ENCODE results near the gene DDX20.

The DDX20 gene

DNA sequence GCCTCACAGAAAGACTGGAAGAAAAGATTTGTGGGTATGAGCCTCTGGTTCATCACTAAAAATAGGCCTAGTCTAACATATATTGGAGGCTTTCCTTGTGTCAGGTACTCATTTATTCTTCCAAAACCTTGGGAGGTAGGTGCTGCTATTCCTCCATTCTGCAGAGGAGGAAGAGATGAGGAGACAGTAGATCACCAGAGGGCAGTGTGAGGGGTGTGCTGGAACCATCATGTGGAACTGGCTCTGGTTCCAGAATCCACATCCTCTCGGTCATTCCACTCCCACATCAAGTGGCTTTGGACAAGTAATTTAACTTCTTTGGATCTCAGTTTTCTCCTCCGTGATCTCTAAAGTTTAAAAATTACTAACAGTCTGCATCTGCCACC is 9.1 kb upstream of the DDX20 start:
- in situ Hi-C loops (cut with MboI; ENCODE audit: low sequenced_read_pairs) = no loop called here

DNA sequence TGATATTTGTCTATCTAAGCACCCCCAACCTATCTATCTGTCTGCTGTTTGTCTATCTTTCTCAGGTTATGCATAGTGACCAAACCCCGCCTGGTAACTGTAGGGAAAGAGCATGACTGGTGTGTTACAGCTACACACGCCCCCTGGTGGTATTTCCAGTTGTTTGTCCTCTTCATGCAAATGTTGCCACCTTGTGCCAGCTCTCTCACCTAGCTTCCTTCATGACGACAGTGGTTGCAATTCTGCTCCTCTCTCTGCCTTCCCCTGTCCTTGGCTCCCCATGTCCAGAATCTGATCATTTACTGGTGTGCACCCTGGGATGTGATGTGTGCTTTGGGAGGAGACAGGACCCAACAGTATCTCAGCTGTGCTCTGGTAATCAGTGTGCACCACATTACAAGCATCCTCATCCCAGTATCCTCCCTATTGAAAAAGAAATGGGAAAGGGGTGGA is 8.4 kb upstream of the DDX20 start:
- in situ Hi-C loops (cut with MboI; ENCODE audit: low sequenced_read_pairs) = no loop called here

DNA sequence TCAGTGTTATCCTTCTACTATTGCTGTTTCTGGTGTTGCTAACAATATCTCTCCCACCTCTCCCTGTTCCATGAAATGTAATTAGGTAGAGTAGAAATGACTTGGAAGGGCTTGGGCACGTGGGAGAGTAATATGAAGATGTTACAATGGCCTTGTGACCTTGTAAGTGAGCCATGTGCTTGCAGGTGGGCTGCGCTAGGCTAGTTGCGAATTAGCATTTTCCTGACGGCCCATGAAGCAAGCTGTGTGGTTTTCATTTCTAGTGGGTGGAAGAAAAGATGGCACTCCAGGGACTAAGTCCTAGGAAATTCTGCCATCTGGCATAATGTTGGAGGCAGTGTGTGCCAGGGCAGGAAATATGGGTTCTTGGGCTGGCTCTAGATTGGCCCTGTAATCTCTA is 7.8 kb upstream of the DDX20 start:
- in situ Hi-C loops (cut with MboI; ENCODE audit: low sequenced_read_pairs) = no loop called here

DNA sequence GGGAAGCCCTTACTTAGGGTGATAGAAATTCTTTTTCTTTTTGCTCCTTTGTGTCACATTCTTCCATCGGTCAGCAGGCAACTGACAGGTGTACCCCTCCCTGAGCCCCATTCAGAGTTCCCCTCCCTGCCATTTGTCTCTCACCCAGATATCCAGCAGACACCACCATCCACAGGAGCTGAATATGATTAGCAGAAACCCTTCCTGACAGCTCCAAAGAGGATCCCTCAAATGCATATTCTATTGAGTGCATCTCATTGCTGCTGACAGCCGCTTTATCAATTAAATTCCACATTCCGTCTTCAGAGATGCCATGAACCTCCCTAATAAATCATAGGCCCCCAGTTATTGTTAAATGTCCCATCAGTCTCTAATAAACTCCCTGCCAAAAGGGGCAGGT is 6.1 kb upstream of the DDX20 start:
- in situ Hi-C loops (cut with MboI; ENCODE audit: low sequenced_read_pairs) = no loop called here

DNA sequence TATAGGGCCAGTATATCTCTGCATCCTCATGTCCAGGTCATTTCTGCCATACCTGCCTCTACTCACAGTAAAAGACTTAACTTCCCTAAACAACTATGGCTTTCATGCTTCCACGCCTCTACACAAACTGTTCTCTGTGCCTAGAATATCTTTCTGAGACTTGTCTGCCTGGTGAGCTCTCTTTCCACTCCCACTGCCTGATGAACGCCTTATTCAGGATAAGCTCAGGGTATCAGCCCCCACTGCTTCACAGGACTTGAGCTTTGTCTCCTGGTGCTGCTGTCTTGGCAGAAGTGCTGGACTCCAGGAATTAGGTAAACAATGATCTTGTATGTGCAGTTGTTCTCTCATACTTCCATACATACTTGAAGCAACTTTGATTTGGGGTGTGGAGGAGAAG is 4.8 kb upstream of the DDX20 start:
- in situ Hi-C loops (cut with MboI; ENCODE audit: low sequenced_read_pairs) = no loop called here

DNA sequence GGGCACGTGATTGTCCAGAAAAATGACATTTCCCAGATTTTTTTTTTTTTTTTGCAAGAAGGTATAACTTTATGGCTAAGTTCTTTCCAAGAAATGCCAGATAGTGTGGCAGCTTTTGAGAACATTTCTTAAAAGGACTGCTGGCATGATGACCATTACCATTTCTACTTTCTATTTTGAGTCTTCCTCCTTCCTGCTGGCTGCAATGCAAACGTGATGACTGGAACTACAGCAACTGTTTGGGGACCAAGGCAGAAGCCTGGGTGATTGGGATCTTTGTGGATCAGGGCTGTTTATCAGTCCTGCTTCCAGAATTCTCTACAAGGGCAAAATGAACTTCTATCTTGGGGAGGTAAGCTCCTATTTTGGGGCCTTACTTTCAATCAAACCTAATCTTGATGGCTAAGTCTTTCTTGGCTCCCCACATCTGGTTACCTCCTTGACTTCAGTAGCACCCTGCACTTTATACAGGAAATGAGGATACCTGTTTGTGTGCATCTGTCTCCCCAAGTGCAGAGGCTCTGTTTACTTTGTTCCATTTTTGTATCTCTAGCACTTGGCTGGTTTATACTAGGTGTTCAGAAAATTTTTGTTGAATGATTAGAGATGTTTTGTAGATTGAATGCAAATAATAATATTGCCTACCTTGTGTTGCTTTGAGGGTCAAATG is 3.7 kb upstream of the DDX20 start:
- in situ Hi-C loops (cut with MboI; ENCODE audit: low sequenced_read_pairs) = no loop called here

DNA sequence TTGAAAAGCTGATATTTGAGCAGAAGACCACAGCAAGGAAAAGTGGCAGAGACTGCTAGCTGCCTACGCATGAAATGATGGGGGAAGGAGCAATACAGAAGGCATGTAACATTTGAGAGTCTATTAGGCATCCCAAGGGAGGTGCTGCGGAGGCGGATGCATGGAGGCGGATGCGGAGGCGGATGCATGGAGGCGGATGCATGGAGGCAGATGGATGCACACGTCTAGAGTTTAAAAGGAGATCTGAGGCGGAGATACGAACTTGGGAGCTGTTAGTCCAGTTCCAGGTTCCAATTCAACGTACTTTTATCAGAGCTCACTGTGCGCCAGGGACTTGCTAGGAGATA is 744 bp upstream of the DDX20 start:
- in situ Hi-C loops (cut with MboI; ENCODE audit: low sequenced_read_pairs) = no loop called here

DNA sequence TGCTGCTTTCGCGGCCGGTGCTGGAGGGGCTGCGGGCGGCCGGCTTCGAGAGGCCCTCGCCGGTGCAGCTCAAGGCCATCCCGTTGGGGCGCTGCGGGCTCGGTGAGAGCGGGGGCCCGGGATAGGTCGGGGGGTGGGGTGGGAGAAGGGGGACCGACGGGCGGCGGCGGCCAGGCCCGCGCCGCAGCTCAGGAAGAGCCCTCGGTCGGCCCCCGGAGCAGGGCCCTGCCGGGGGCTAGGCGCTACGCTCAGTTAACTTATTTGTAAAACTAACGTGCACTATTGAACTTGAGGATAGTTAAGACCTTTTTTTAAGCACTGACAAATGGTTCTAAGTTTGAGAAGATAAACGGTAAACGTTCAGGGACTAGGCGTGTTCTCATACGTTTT is 418 bp downstream of the DDX20 start:
- in situ Hi-C loops (cut with MboI; ENCODE audit: low sequenced_read_pairs) = no loop called here

DNA sequence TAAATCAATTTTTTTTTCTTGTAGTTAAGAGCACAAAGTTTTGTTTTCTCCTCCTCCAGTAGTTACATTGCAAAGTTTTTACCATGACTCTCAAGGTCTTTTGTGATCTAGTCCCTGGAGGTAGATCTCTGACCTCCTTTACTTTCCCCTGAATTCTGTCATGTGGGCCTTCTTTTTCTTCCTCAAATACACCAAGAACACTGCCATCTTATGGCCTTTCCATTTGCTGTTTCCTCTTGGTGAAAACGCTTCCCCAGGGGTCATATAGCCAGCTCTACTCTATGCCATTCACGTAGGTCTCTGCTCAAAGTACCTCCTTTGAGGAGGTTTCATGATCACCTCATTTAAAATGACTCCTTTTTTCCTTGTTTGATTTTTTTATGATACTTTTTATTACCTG is 2.7 kb downstream of the DDX20 start:
- in situ Hi-C loops (cut with MboI; ENCODE audit: low sequenced_read_pairs) = no loop called here

DNA sequence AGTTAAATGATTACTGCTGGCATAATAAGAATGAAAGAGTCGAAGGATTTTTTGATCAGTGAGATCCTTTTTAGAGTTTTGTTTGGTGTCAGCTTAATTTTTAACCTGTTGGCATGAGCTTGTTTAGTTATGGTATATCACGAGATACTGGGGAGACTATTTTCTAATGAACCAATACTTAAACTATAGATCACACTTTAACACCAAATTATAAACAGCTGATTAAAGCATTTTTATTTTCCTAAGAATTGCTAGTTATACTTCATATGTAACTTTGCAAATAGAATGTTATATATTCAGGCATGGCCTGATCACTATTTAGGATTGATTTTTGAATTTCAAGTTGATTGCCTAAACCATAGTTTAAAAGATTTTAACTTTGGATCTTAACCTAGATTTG is 6.0 kb downstream of the DDX20 start:
- in situ Hi-C loops (cut with MboI; ENCODE audit: low sequenced_read_pairs) = no loop called here

DNA sequence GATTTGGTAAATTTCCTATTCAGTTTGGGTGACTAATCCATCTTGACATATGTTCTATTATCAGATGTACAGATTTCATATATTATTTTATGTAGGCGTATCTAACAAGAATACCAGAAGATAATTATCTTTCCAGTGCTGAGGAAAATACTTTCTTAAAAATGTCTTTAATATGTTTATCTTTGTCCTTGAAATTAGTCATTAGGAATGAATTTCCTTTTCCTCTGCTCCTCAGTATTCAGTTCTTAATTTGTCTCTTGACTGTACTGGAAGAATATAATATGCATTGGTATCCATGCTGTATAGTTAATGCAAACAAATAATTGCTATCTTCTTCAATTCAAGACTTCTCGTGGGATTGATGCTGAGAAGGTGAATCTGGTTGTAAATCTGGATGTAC is 6.6 kb downstream of the DDX20 start:
- in situ Hi-C loops (cut with MboI; ENCODE audit: low sequenced_read_pairs) = no loop called here

DNA sequence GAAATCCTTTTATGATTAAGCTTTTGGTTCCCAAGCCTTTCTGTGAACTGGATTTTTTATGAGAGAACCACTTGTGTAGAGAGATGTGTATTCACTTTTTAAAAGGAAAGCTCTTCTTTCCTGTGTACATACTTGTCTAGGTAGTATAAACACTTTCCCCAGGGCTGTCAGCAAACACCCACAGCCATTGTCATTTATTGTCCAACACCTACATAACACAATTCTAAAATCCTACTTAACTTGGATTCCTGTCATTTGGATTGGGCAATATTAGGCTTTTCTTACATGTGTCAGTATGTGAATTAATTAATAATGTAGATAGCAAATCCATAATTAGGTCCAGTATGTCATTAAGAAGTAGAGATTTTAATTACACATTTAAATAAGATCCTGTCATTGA is 12.3 kb downstream of the DDX20 start:
- in situ Hi-C loops (cut with MboI; ENCODE audit: low sequenced_read_pairs) = no loop called here

DNA sequence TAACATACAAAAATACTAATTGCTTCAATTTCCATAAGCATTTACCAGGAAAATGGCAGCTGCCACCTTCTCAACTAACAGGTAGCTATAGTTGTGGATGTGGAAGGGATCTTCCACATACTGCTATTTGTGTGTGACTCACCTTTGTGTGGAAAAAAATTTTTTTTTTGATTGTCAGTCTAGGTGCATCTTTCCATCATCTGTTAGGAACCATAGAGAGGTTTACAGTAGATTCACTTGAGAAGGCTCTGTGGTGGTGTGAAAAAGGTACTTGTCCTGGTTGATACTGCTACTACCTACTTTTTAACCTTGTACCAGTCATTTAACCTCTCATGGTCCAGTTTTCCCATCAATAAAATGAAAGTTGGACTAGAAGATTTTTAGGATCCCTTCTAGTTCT is 12.9 kb downstream of the DDX20 start:
- in situ Hi-C loops (cut with MboI; ENCODE audit: low sequenced_read_pairs) = no loop called here

DNA sequence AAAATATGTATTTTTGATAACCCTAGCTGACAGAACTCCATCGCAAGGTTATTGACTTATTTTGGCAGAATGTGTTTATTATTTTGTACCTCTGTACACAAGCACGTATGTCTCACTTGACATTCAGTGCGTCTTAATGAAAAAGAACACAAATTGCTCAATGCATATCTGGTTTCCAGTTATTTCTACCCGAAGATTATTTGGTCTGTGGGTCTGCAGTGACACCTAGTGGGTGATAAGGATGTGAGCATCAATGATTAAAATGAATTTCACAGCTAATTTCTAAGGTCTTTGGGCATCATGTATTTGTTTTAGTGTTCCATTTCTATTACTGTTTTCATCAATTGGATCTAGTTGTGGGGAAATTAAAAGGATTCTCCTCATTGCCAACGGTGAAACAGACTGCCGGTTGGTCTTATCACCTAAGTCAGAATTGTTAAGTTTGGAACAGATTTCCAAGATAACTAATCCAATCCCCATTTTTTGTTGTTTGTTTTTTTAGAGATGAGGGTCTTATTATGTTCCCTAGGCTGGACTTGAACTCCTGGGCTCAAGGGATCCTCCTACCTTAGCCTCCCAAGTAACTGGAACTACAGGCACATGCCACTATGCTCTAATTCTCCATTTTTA is 13.9 kb downstream of the DDX20 start:
- in situ Hi-C loops (cut with MboI; ENCODE audit: low sequenced_read_pairs) = loop anchor here (10.0 kb wide), 1 partner anchor 545 kb away; the partner anchor contains the start of gene CHI3L2

DNA sequence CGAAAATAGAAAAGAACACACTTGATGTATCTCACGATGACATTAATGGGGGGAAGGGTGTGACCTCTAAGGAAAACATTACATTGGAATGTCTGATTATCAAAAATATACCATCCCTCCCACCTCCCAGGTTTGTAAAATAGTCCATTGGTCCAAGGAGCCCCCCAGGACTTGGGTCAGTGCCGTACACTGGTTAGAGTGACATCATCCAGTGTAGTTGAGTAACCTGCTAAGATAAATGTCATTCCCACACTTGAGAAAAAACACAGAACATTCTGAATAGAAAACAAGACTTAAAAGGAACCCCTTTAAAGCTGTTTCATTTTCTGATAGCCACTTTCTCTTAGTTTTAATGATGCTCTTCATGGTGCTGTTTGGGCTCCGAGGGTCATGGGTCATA is 15.2 kb downstream of the DDX20 start:
- in situ Hi-C loops (cut with MboI; ENCODE audit: low sequenced_read_pairs) = loop anchor here (10.0 kb wide), 1 partner anchor 546 kb away; the partner anchor contains the start of gene CHI3L2

DNA sequence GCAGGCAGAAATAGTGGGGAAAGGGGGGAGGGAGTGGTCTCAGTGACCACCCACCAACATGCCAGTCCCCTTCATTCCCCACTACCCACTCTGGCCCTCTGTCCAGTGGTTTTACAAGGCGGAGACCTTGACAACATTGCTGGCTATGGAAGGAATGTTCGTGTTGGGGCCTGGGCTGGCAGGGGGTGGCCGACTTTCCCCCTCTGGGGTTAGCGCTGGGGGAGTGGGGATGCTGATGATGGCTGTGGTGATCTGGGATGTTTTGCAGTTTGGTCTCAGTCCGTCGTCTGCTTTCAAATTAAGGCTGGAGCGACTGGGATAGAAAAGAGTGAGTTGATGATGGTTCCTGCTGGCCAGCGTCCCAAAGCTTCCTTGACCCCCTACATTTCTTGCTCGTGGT is 20.3 kb downstream of the DDX20 start:
- in situ Hi-C loops (cut with MboI; ENCODE audit: low sequenced_read_pairs) = loop anchor here (10.0 kb wide), 1 partner anchor 551 kb away; the partner anchor contains the start of gene CHI3L2

DNA sequence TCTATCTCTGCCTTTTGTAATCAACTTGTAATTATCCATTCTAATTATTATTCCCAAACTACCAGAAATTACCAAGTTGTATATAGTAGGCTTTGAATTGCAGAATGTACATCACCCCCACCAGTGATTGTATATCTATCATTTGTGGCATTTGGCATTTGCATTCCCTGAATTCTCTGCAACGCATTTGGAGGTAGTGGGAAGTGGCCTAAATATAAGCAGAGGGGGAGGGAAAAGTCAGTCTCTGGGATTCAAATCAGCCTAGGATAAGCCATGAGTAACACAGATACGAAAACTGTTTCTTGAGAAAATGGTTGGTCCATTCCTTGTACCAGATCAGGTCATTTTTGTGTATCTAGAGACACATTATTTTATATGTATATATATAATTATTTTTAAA is 20.7 kb downstream of the DDX20 start:
- in situ Hi-C loops (cut with MboI; ENCODE audit: low sequenced_read_pairs) = loop anchor here (10.0 kb wide), 1 partner anchor 552 kb away; the partner anchor contains the start of gene CHI3L2

DNA sequence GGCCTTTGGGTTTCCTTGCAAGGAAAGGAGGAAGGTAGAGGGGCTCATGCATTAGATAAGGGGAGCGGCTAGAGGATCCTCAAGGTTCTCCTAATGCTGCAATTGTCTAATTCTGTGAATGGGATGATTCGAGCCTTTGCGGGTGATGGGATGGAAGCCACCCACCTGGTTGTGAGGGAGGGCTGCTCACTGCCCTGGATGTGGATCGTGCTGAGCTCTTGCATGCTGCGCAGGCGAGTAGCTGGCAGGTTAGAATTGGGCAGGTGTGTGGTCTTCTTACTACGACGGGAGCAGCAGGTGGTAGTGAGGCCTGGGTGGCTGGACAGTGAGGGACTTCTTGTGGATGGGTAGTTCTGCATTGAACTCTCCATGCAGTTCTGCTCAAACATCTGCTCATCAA is 21.2 kb downstream of the DDX20 start:
- in situ Hi-C loops (cut with MboI; ENCODE audit: low sequenced_read_pairs) = loop anchor here (10.0 kb wide), 1 partner anchor 552 kb away; the partner anchor contains the start of gene CHI3L2

DNA sequence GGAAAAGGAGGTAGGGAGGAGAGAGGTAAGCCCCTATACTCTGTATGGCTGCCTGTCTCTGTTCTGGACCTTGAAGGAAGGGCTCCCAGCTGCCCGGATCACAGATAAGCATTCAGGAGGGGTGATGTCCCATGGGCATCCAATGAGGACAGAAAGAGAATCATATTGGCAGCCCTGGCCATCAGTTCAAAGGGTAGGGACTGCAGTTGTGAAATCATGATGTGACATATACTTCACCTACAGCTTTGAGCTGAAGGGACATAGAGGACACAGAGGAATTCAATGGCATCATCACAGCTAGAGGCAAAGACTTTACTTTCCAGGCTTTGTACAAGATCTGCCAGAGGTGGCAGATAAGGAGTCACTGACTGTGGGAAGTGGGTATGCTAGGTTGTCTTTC is 21.6 kb downstream of the DDX20 start:
- in situ Hi-C loops (cut with MboI; ENCODE audit: low sequenced_read_pairs) = loop anchor here (10.0 kb wide), 1 partner anchor 552 kb away; the partner anchor contains the start of gene CHI3L2

DNA sequence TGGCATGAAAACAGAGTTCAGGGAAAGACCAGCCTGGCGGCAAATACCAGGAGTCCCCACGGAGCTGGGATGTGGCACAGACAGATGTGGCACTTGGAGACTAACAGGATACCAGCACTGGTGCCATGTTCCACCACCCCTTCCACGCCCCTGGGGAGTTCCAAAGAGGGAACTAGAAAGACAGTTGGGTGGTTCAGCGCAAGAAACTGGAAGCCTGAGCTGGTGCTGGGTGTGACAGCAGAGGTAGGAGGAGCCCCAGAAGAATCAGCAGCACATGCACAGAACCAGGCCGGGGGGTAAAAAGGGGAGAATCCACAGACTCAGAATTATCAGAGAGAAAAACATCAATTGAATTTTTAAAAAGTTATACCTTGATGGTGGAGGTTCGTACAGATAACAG is 22.4 kb downstream of the DDX20 start:
- in situ Hi-C loops (cut with MboI; ENCODE audit: low sequenced_read_pairs) = loop anchor here (10.0 kb wide), 1 partner anchor 553 kb away; the partner anchor contains the start of gene CHI3L2

DNA sequence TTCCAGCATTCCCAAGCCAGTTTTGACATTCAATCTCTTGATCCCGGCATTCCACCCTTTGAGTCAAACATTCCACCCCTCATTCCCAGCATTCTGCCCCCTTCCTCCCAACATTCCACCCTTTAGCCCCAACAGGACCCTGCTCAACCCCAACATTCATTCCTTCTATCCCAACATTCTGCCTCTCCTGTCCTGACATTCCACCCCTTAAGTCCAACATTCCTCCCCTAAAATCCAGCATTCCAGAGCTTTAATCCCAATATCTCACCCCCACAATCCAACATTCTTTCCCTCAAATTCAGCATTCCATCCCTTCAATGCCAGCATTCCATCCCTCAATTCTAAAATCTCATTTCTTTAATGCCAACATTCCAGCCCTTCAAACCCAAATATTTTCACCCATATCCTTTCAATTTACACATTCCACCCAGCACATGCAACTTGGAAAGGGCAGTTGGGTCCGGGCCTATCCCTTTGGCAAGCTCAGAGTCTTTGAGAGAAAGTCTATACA is 22.9 kb downstream of the DDX20 start:
- in situ Hi-C loops (cut with MboI; ENCODE audit: low sequenced_read_pairs) = loop anchor here (10.0 kb wide), 1 partner anchor 554 kb away; the partner anchor contains the start of gene CHI3L2

DNA sequence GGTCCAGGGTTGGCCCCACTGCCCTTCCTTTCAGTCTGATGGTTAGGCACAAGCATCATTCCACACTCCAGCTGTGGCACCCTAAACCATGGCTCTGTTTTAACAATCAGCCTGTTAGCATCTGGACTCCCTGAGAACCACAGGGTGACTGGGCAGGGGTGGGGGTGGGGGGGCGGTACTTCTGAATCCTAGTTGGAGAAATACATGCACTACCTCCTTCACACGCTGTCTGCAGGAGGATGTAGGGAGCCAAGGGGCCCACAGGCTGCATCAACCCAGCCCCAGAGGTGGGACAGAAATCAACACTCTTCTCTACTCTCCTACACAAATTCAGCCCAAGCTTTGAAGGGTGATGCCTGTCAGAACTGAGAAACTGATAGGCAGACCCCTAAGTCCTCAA is 23.8 kb downstream of the DDX20 start:
- in situ Hi-C loops (cut with MboI; ENCODE audit: low sequenced_read_pairs) = loop anchor here (10.0 kb wide), 1 partner anchor 555 kb away; the partner anchor contains the start of gene CHI3L2

All from HL-60/S4 treated with phorbol 12-myristate 13-acetate at 8.2 ng/mL for 4 days and 3 days (cell line).